GM08714 (cell line): ENCODE results near the gene EVC2.
"Not testable (repeated sequence)": the region's sequence is repeated elsewhere in the genome, so short reads cannot be mapped to it uniquely, and the experiment has no call there.

Source experiments
- H3K4me3 ChIP-seq: fragments of 200-500 bp; sonication (Bioruptor generic); 2 replicates; pipeline ENCODE4 v1.5.1; 2014; ENCODE audit warnings: mild to moderate bottlenecking, low read length, inconsistent platforms
- ZNF274 ChIP-seq: IDR thresholded peaks from 2 replicates; pipeline ENCODE4 v1.6.1; 2012; ENCODE audit warnings: mild to moderate bottlenecking, low read depth, low read length

The EVC2 gene

GRCh38 chr4:5619913-5620625 lies 88.3 kb downstream of the EVC2 start:
- no peak for TF ChIP-seq ZNF274
- H3K4me3 ChIP-seq: no peak overlapping the region

- TF ChIP-seq ZNF274: no peak
- no peak overlapping the region for H3K4me3 ChIP-seq
Measured at GRCh38 chr4:5618051-5618960, 90.1 kb downstream of the EVC2 start.

- H3K4me3 ChIP-seq: no peak overlapping the region
- TF ChIP-seq ZNF274: no peak
Measured at GRCh38 chr4:5616331-5616950, 91.9 kb downstream of the EVC2 start.

- TF ChIP-seq ZNF274: no peak
- no peak overlapping the region for H3K4me3 ChIP-seq
Measured at GRCh38 chr4:5615496-5616075, 92.8 kb downstream of the EVC2 start.

- no peak overlapping the region for H3K4me3 ChIP-seq
- TF ChIP-seq ZNF274: no peak
Measured at GRCh38 chr4:5611750-5612149, 96.6 kb downstream of the EVC2 start.

- TF ChIP-seq ZNF274: no peak
Measured at GRCh38 chr4:5609306-5610007, 98.9 kb downstream of the EVC2 start.

GRCh38 chr4:5593828-5594227 lies 114.5 kb downstream of the EVC2 start:
- H3K4me3 ChIP-seq: not testable (repeated sequence)

More at GRCh38 chr4:5609306-5610007, 98.9 kb downstream of the EVC2 start:
- H3K4me3 ChIP-seq: no peak overlapping the region

- no peak overlapping the region for H3K4me3 ChIP-seq
- TF ChIP-seq ZNF274: no peak
Measured at GRCh38 chr4:5592272-5592671, 116.1 kb downstream of the EVC2 start.

- no peak for TF ChIP-seq ZNF274
- no peak overlapping the region for H3K4me3 ChIP-seq
Measured at GRCh38 chr4:5589495-5589894, 118.9 kb downstream of the EVC2 start.

- no peak overlapping the region for H3K4me3 ChIP-seq
- TF ChIP-seq ZNF274: no peak
Measured at GRCh38 chr4:5588046-5588445, 120.3 kb downstream of the EVC2 start.

- no peak overlapping the region for H3K4me3 ChIP-seq
- TF ChIP-seq ZNF274: no peak
Measured at GRCh38 chr4:5575941-5576340, 132.4 kb downstream of the EVC2 start.

- TF ChIP-seq ZNF274: no peak
- no peak overlapping the region for H3K4me3 ChIP-seq
Measured at GRCh38 chr4:5574386-5574785, 134.0 kb downstream of the EVC2 start.

- H3K4me3 ChIP-seq: no peak overlapping the region
- TF ChIP-seq ZNF274: no peak
Measured at GRCh38 chr4:5573965-5574364, 134.4 kb downstream of the EVC2 start.

- no peak overlapping the region for H3K4me3 ChIP-seq
- TF ChIP-seq ZNF274: no peak
Measured at GRCh38 chr4:5572751-5573150, 135.6 kb downstream of the EVC2 start.
